WTC11 (cell line): ENCODE measurements around the gene HMGCS2. TPM values are rescaled to one million over a fixed set of nuclear protein-coding genes. Genes with fewer than 3 reads are reported as not detected.

Experiments
- ATAC-seq: fragments of 200-7000 bp; cut with Tn5 transposase; 2 replicates; pipeline ENCODE4 v1.10.0; 2021; ENCODE audit warnings: mild to moderate bottlenecking, moderate library complexity
- CTCF ChIA-PET: fragments of 300-600 bp; sonication (Branson Sonifier 250); formaldehyde crosslinking; loops from one replicate; lab custom pipeline; 2021; ENCODE audit warnings: antibody characterized with exemption; lab: Charles Lee
- POLR2A ChIA-PET: fragments of 350-600 bp; sonication (Branson Sonifier 250); formaldehyde crosslinking; loops from one replicate; lab custom pipeline; 2021; ENCODE audit warnings: antibody characterized with exemption; lab: Charles Lee
- DNase-seq: peaks from one replicate; pipeline ENCODE4 v3.0.0; 2021; ENCODE audit warnings: low spot score
- H3K27ac Mint-ChIP-seq: 2 replicates; pipeline ENCODE4 v1.8.0; 2021; ENCODE audit warnings: mixed read lengths
- H3K27me3 Mint-ChIP-seq: 2 replicates; pipeline ENCODE4 v1.8.0; 2021; ENCODE audit warnings: low read depth, mild to moderate bottlenecking, moderate library complexity, mixed read lengths
- H3K36me3 Mint-ChIP-seq: 2 replicates; pipeline ENCODE4 v1.8.0; 2021; ENCODE audit warnings: mixed read lengths
- H3K4me1 Mint-ChIP-seq: 2 replicates; pipeline ENCODE4 v1.8.0; 2022; ENCODE audit warnings: mixed read lengths
- H3K4me3 Mint-ChIP-seq: 2 replicates; pipeline ENCODE4 v1.8.0; 2021; ENCODE audit warnings: mild to moderate bottlenecking, moderate library complexity, mixed read lengths
- H3K9me3 Mint-ChIP-seq: 2 replicates; pipeline ENCODE4 v1.8.0; 2021; ENCODE audit warnings: mixed read lengths
- ATF3 ChIP-seq: sonication (generic); formaldehyde crosslinking; conservative IDR thresholded peaks from 2 replicates; pipeline ENCODE4 v1.8.1; 2022; ENCODE audit warnings: mild to moderate bottlenecking, missing genetic modification reagents
- CDX4 ChIP-seq: fragments of 250-450 bp; sonication (Bioruptor Pico); IDR thresholded peaks from 2 replicates; pipeline ENCODE4 v1.9.0; 2021; ENCODE audit warnings: moderate library complexity, mild to moderate bottlenecking, inconsistent platforms, borderline replicate concordance
- CREM ChIP-seq: sonication (generic); formaldehyde crosslinking; IDR thresholded peaks from 2 replicates; pipeline ENCODE4 v1.8.1; 2022; ENCODE audit warnings: mild to moderate bottlenecking, missing genetic modification reagents, moderate library complexity
- E2F4 ChIP-seq: sonication (generic); formaldehyde crosslinking; IDR thresholded peaks from 2 replicates; pipeline ENCODE4 v1.8.1; 2022; ENCODE audit warnings: low read depth, mild to moderate bottlenecking, moderate library complexity, missing genetic modification reagents, borderline replicate concordance
- EMX1 ChIP-seq: fragments of 250-450 bp; sonication (Bioruptor Pico); IDR thresholded peaks from 2 replicates; pipeline ENCODE4 v1.8.0; 2021; ENCODE audit warnings: mild to moderate bottlenecking
- FOXJ3 ChIP-seq: sonication (generic); formaldehyde crosslinking; IDR thresholded peaks from 2 replicates; pipeline ENCODE4 v1.9.0; 2021; ENCODE audit warnings: missing genetic modification reagents, mild to moderate bottlenecking, borderline replicate concordance
- FOXP1 ChIP-seq: sonication (generic); formaldehyde crosslinking; IDR thresholded peaks from 2 replicates; pipeline ENCODE4 v1.8.0; 2022; ENCODE audit warnings: missing genetic modification reagents, mild to moderate bottlenecking, moderate library complexity, borderline replicate concordance
- HMGXB4 ChIP-seq: sonication (generic); formaldehyde crosslinking; IDR thresholded peaks from 2 replicates; pipeline ENCODE4 v1.8.1; 2023; ENCODE audit warnings: mild to moderate bottlenecking, moderate library complexity, missing genetic modification reagents
- IRF1 ChIP-seq: sonication (generic); formaldehyde crosslinking; IDR thresholded peaks from 2 replicates; pipeline ENCODE4 v1.8.0; 2023; ENCODE audit warnings: missing genetic modification reagents
- MXD4 ChIP-seq: fragments of 250-450 bp; sonication (Bioruptor Pico); IDR thresholded peaks from 2 replicates; pipeline ENCODE4 v1.8.0; 2021; ENCODE audit warnings: mild to moderate bottlenecking, moderate library complexity, borderline replicate concordance
- NFATC4 ChIP-seq: fragments of 250-450 bp; sonication (Bioruptor Pico); IDR thresholded peaks from 2 replicates; pipeline ENCODE4 v1.9.0; 2021; ENCODE audit warnings: mild to moderate bottlenecking
- NFE2L1 ChIP-seq: sonication (generic); formaldehyde crosslinking; IDR thresholded peaks from 2 replicates; pipeline ENCODE4 v1.8.1; 2023; ENCODE audit warnings: missing genetic modification reagents
- NR1H2 ChIP-seq: sonication (generic); formaldehyde crosslinking; IDR thresholded peaks from 2 replicates; pipeline ENCODE4 v1.9.0; 2021; ENCODE audit warnings: mild to moderate bottlenecking, moderate library complexity, missing genetic modification reagents
- NR2C2 ChIP-seq: sonication (generic); formaldehyde crosslinking; IDR thresholded peaks from 2 replicates; pipeline ENCODE4 v1.8.0; 2022; ENCODE audit warnings: mild to moderate bottlenecking, missing genetic modification reagents
- RELA ChIP-seq: sonication (generic); formaldehyde crosslinking; IDR thresholded peaks from 2 replicates; pipeline ENCODE4 v1.8.1; 2022; ENCODE audit warnings: missing genetic modification reagents, mild to moderate bottlenecking, borderline replicate concordance
- RORB ChIP-seq: fragments of 250-450 bp; sonication (Bioruptor Pico); IDR thresholded peaks from 2 replicates; pipeline ENCODE4 v1.9.0; 2021; ENCODE audit warnings: mild to moderate bottlenecking
- SMAD3 ChIP-seq: sonication (generic); formaldehyde crosslinking; IDR thresholded peaks from 2 replicates; pipeline ENCODE4 v1.8.0; 2022; ENCODE audit warnings: missing genetic modification reagents, mild to moderate bottlenecking, borderline replicate concordance
- USF1 ChIP-seq: sonication (generic); formaldehyde crosslinking; IDR thresholded peaks from 2 replicates; pipeline ENCODE4 v1.8.0; 2022; ENCODE audit warnings: mild to moderate bottlenecking, missing genetic modification reagents
- ZMAT4 ChIP-seq: fragments of 250-450 bp; sonication (Bioruptor Pico); IDR thresholded peaks from 2 replicates; pipeline ENCODE4 v1.9.0; 2021; ENCODE audit warnings: mild to moderate bottlenecking
- ZNF219 ChIP-seq: sonication (generic); formaldehyde crosslinking; IDR thresholded peaks from 2 replicates; pipeline ENCODE4 v1.8.0; 2023; ENCODE audit warnings: missing genetic modification reagents, mild to moderate bottlenecking, borderline replicate concordance
- ZNF232 ChIP-seq: sonication (generic); formaldehyde crosslinking; IDR thresholded peaks from 2 replicates; pipeline ENCODE4 v1.8.0; 2022; ENCODE audit warnings: mild to moderate bottlenecking, missing genetic modification reagents
- ZNF263 ChIP-seq: sonication (generic); formaldehyde crosslinking; IDR thresholded peaks from 2 replicates; pipeline ENCODE4 v1.8.1; 2022; ENCODE audit warnings: low read depth, mild to moderate bottlenecking, moderate library complexity, missing genetic modification reagents
- ZNF671 ChIP-seq: fragments of 250-450 bp; sonication (Bioruptor Pico); IDR thresholded peaks from 2 replicates; pipeline ENCODE4 v1.8.0; 2021; ENCODE audit warnings: mild to moderate bottlenecking
- total RNA-seq: library from RNA; stranded (reverse); gene quantifications from 3 replicates; pipeline ENCODE4 v1.2.3, GENCODE V29; 2021

The HMGCS2 gene
- total RNA-seq, 1 experiment from 2014 or later: 0.24 TPM

- TF ChIP-seq MXD4 (CRISPR knock-in tag) (no peak), ZNF263 (CRISPR knock-in tag) (no peak), RORB (CRISPR knock-in tag) (no peak)
- H3K27ac Mint-ChIP-seq: no peak overlapping the region
- H3K36me3 Mint-ChIP-seq: no peaks in the 10 kb centered on the region
- H3K4me3 Mint-ChIP-seq: no peak overlapping the region
- no peaks in the 10 kb centered on the region; the same call in 1 of the 2 replicates for H3K27me3 Mint-ChIP-seq
- ATAC-seq: no peak
- no peaks in the 10 kb centered on the region for H3K4me1 Mint-ChIP-seq
- DNase-seq: no peak
- ChIA-PET CTCF (interaction anchor here (2.1 kb wide), 2 partner anchors 10 kb away, joined by 7 to 9 read pairs; no protein-coding TSS in a partner anchor), POLR2A (no interaction called here)
- no peaks in the 10 kb centered on the region for H3K9me3 Mint-ChIP-seq
Measured at GRCh38 chr1:119799003-119799402, 30.3 kb upstream of the HMGCS2 start.

GRCh38 chr1:119797606-119798005, 28.9 kb upstream of the HMGCS2 start:
- DNase-seq: no peak
- no peak for TF ChIP-seq FOXJ3 (CRISPR knock-in tag)
- no peak for TF ChIP-seq EMX1 (CRISPR knock-in tag)
- no peak for TF ChIP-seq ATF3 (CRISPR knock-in tag)
- no peak for TF ChIP-seq NR2C2 (CRISPR knock-in tag)
- no peak for TF ChIP-seq CREM (CRISPR knock-in tag)
- no peak for TF ChIP-seq IRF1 (CRISPR knock-in tag)
- no peak for TF ChIP-seq NR1H2
- no peak for TF ChIP-seq USF1
- no peak for TF ChIP-seq FOXP1 (CRISPR knock-in tag)
- no peak for TF ChIP-seq CDX4 (CRISPR knock-in tag)
- no peak for TF ChIP-seq HMGXB4 (CRISPR knock-in tag)
- no peak for TF ChIP-seq NFE2L1 (CRISPR knock-in tag)
- TF ChIP-seq E2F4 (CRISPR knock-in tag): no peak
- TF ChIP-seq ZNF219: no peak
- no peak for TF ChIP-seq ZNF232 (CRISPR knock-in tag)
- TF ChIP-seq RELA (CRISPR knock-in tag): no peak
- TF ChIP-seq NFATC4 (CRISPR knock-in tag): no peak
- no peak for TF ChIP-seq ZNF671 (CRISPR knock-in tag)
- no peak for TF ChIP-seq SMAD3
- no peak for TF ChIP-seq ZMAT4 (CRISPR knock-in tag)
- TF ChIP-seq, all 79 proteins: peak for 0
- Mint-ChIP-seq H3K36me3 (no peaks in the 10 kb centered on the region), H3K9me3 (no peaks in the 10 kb centered on the region), H3K27ac (no peak overlapping the region), H3K27me3 (no peaks in the 10 kb centered on the region), H3K4me1 (no peaks in the 10 kb centered on the region), H3K4me3 (no peak overlapping the region)
- no peak for ATAC-seq
- ChIA-PET POLR2A (no interaction called here), CTCF (interaction anchor here (0.8 to 2.1 kb wide), 2 partner anchors 12 to 99 kb away, joined by 3 to 7 read pairs; partner anchors contain the start of gene ADAM30)
